ENCODE results near the gene RPN1. TPM values are rescaled to one million over a fixed set of nuclear protein-coding genes. Genes with fewer than 3 reads are reported as not detected.

The RPN1 gene
- total and polyA plus RNA-seq, 2 of the 8 experiments (the other 6 are each of a cell fraction or from before 2014, with no cell fraction given) = 165 to 211 TPM

DNA sequence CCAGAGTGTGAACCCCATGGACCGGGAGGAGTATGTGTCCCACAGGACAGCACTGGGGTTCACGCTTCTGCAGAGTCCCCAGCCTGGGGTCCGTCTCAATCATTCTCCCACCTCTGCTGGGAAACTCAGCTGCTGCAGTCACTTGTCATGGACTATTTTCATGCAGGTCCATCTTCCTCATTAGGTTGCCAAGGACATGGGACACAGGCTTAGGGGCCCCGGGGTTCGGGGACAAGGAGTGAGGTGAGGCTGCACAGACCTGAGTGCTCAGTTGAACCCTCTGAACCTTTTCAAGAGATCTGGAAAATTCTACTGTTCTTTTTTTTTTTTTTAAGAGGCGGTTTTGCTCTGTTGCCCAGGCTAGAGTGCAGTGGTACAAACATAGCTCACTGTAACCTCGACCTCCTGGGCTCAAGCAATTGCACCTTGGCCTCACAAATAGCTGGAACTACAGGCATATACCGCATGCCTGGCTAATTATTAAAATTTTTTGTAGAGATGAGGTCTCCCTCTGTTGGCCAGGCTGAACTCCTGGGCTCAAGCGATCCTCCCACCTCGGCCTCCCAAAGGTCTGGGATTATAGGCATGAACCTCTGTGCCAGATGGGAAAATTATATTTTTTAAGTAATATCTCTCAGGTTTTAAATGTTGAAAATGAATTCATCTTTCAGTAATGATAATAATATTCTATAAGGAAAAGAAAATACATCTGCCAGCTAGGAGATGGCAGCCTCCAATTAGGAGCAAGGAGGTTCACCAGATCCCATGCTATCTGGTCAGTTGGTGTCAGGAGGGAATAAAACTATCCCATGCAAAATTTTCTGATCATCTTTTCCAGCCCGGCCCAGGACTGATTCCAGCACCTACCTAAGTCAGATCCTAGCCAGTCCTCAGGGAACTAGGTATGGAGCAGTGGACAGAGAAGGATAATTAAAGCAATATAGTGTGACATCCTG lies 45.2 kb downstream of the RPN1 start:
- 88% methylated on average over 11 of the region's 11 CpGs; no CpG with 5 or more reads in 1 of the 2 experiments for WGBS, 2 experiments (ENCODE audit: extremely low coverage in 1 of 2, insufficient coverage in 1 of 2, insufficient read length in 1 of 2, insufficient replicate concordance in 2 of 2, low coverage in 1 of 2, low lambda C conversion rate in 2 of 2, missing lambda C conversion rate in 1 of 2)
- no peak overlapping the region for H4K91ac ChIP-seq (replicated peaks; ENCODE audit: insufficient read length, low read length)
- H3K4ac ChIP-seq (replicated peaks; ENCODE audit: insufficient read length, low read depth, low read length) = no peak overlapping the region
- peaks cover 0 to 8% (median 4%) of the 10 kb centered on the region in 4 experiments; a peak in 4 of 7 replicates for H3K27me3 ChIP-seq (replicated peaks in 1 of 4; ENCODE audit: control insufficient read depth in 3 of 4, extremely low read depth in 1 of 4, insufficient read depth in 3 of 4, low read length in 3 of 4)
- ChIA-PET CTCF (ENCODE audit: partially characterized antibody) (interaction anchor here (1.3 to 11.3 kb wide), 5 partner anchors 12 to 178 kb away, joined by 3 to 182 read pairs (median 7); no protein-coding TSS in a partner anchor), POLR2A (ENCODE audit: partially characterized antibody) (interaction anchor here (0.6 kb wide), 1 partner anchor 295 kb away, joined by 3 read pairs; no protein-coding TSS in a partner anchor)
- H3K36me3 ChIP-seq (ENCODE audit: control insufficient read depth in 2 of 4, insufficient read depth in 4 of 4, low read length in 3 of 4) = no peaks in the 10 kb centered on the region
- H3K14ac ChIP-seq (ENCODE audit: insufficient read length) = no peak overlapping the region
- H2BK120ac ChIP-seq (replicated peaks; ENCODE audit: low read depth, low read length) = no peak overlapping the region
- H3K23me2 ChIP-seq (ENCODE audit: low read depth, low read length) = peaks cover 5% of the 10 kb centered on the region
- H3K9ac ChIP-seq (replicated peaks in 1 of 4; ENCODE audit: extremely low read depth in 1 of 4, low read depth in 3 of 4, low read length in 3 of 4) = no peak overlapping the region
- H2AK5ac ChIP-seq (ENCODE audit: low read depth, low read length) = no peak overlapping the region
- no peak overlapping the region for H2BK15ac ChIP-seq (ENCODE audit: low read length)
- no peak overlapping the region for H3K4me2 ChIP-seq (ENCODE audit: insufficient read depth in 1 of 2, low read depth in 2 of 2, low read length in 2 of 2)
- no peak overlapping the region for H2AFZ ChIP-seq (ENCODE audit: low read length)
- H2BK5ac ChIP-seq (ENCODE audit: low read depth, low read length) = no peak overlapping the region
- no peak overlapping the region for H3K4me3 ChIP-seq (ENCODE audit: extremely low read depth in 1 of 4, insufficient read depth in 2 of 4, low read depth in 3 of 4, low read length in 4 of 4)
- no peak overlapping the region for H2BK20ac ChIP-seq (ENCODE audit: low read length)
- H4K5ac ChIP-seq (ENCODE audit: insufficient read length, low read depth, low read length) = no peak overlapping the region
- no peak overlapping the region for H3K23ac ChIP-seq (ENCODE audit: insufficient read length)
- no peak overlapping the region for H3K18ac ChIP-seq (ENCODE audit: extremely low read depth, low read length)
- H3K79me1 ChIP-seq (ENCODE audit: low read depth, low read length) = 0 out of 2 replicates have a peak, but pooled peaks cover 3% of the 10 kb centered on the region
- H4K8ac ChIP-seq (ENCODE audit: extremely low read depth, insufficient read depth, low read length) = no peak overlapping the region
- H3K79me2 ChIP-seq (ENCODE audit: control insufficient read depth in 1 of 2, insufficient read depth in 2 of 2, low read length in 2 of 2) = no peaks in the 10 kb centered on the region
- no peak overlapping the region for H3K56ac ChIP-seq (replicated peaks; ENCODE audit: insufficient read length, low read depth, low read length)
- H3K9me3 ChIP-seq (ENCODE audit: insufficient read depth in 2 of 2, low read depth in 1 of 2, low read length in 1 of 2) = no peaks in the 10 kb centered on the region
- peaks cover 0 to 9% of the 10 kb centered on the region in 2 experiments for H4K20me1 ChIP-seq (replicated peaks in 1 of 2; ENCODE audit: control insufficient read depth in 1 of 2, insufficient read depth in 2 of 2, low read length in 2 of 2)
- peaks cover 0 to 2% (median 0%) of the 10 kb centered on the region in 4 experiments; a peak in 1 of 7 replicates for H3K4me1 ChIP-seq (replicated peaks in 1 of 4; ENCODE audit: control insufficient read depth in 3 of 4, insufficient read depth in 4 of 4, low read length in 3 of 4)
- FAIRE-seq (no peak), DNase-seq (ENCODE audit: low read depth in 1 of 2, low spot score in 2 of 2) (no peak)
- H2BK12ac ChIP-seq (ENCODE audit: low read depth, low read length) = no peak overlapping the region
- no peak overlapping the region for H3K27ac ChIP-seq (ENCODE audit: low read depth, low read length)
- TF ChIP-seq TBP (IDR thresholded peaks at IDR 0.05; ENCODE audit: low read depth, low read length) (no peak), CHD1 (IDR thresholded peaks at IDR 0.05; ENCODE audit: low read depth, low read length) (no peak), CREB1 (IDR thresholded peaks at IDR 0.05) (no peak), RFX5 (IDR thresholded peaks at IDR 0.05; ENCODE audit: borderline replicate concordance, low read depth, low read length) (no peak)
- TF ChIP-seq, protein P1, sequence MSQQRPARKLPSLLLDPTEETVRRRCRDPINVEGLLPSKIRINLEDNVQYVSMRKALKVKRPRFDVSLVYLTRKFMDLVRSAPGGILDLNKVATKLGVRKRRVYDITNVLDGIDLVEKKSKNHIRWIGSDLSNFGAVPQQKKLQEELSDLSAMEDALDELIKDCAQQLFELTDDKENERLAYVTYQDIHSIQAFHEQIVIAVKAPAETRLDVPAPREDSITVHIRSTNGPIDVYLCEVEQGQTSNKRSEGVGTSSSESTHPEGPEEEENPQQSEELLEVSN (IDR thresholded peaks at IDR 0.05) = no peak
- TF ChIP-seq, protein P2, sequence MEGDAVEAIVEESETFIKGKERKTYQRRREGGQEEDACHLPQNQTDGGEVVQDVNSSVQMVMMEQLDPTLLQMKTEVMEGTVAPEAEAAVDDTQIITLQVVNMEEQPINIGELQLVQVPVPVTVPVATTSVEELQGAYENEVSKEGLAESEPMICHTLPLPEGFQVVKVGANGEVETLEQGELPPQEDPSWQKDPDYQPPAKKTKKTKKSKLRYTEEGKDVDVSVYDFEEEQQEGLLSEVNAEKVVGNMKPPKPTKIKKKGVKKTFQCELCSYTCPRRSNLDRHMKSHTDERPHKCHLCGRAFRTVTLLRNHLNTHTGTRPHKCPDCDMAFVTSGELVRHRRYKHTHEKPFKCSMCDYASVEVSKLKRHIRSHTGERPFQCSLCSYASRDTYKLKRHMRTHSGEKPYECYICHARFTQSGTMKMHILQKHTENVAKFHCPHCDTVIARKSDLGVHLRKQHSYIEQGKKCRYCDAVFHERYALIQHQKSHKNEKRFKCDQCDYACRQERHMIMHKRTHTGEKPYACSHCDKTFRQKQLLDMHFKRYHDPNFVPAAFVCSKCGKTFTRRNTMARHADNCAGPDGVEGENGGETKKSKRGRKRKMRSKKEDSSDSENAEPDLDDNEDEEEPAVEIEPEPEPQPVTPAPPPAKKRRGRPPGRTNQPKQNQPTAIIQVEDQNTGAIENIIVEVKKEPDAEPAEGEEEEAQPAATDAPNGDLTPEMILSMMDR (IDR thresholded peaks at IDR 0.05; ENCODE audit: control extremely low read depth in 1 of 3, insufficient read depth in 1 of 3, low read depth in 1 of 3, low read length in 3 of 3) = no peak
- TF ChIP-seq, protein P3, sequence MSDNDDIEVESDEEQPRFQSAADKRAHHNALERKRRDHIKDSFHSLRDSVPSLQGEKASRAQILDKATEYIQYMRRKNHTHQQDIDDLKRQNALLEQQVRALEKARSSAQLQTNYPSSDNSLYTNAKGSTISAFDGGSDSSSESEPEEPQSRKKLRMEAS (IDR thresholded peaks at IDR 0.05) = no peak
